ENCODE measurements around the gene PRKCH.

PRKCH gene

DNA sequence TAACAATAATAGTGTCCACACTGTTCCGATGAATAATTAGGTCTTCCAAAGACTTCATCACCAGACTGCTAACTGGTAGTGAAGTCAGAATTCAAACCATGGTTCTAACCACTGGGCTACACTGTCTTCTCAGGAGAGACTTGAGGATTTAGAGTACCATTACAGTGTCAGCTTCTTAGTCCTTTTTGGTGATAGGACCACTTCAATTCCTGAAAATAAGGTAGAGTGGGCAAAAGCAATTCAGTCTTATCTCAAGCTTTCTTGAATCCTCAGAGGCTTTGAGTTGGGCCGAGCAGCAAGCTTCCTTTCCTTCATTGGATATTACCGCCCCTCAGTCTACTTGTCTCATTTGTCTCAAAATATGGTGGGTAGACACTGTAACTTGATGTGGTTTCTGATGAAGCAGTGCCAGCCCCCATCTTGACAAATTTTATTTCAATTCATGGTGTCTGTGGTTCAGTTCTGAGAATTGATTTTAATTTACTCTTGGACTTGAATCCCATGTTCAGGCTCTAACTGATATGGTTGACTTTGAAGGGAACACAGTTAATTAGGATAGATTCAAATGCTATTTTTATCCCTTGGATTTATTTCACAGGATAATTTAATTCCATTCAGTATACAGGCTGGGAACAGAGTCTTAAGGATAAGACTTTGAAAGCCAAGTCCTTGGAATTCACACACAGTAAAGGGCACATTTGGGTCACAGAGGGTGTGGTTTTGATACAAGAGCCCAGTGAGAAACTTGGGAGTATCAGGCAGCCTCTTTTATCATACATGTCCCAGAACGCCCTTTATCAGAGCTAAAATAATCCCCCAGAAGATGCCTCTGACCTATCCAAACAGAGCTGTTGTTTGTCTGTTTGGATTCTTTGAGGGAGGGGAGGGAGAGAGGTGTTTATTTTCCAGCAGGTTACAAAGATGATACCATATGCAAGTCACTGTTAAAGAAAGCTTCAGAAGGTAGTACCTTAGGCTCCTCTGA lies 167.3 kb downstream of the PRKCH start:
- no peak overlapping the region for H3K4me3 ChIP-seq (replicated peaks; ENCODE audit: insufficient read depth, low read length)
- no peaks in the 10 kb centered on the region for H3K27me3 ChIP-seq (ENCODE audit: insufficient read depth, poor library complexity, severe bottlenecking)
- TF ChIP-seq, protein P1, sequence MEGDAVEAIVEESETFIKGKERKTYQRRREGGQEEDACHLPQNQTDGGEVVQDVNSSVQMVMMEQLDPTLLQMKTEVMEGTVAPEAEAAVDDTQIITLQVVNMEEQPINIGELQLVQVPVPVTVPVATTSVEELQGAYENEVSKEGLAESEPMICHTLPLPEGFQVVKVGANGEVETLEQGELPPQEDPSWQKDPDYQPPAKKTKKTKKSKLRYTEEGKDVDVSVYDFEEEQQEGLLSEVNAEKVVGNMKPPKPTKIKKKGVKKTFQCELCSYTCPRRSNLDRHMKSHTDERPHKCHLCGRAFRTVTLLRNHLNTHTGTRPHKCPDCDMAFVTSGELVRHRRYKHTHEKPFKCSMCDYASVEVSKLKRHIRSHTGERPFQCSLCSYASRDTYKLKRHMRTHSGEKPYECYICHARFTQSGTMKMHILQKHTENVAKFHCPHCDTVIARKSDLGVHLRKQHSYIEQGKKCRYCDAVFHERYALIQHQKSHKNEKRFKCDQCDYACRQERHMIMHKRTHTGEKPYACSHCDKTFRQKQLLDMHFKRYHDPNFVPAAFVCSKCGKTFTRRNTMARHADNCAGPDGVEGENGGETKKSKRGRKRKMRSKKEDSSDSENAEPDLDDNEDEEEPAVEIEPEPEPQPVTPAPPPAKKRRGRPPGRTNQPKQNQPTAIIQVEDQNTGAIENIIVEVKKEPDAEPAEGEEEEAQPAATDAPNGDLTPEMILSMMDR (IDR thresholded peaks at IDR 0.05; ENCODE audit: insufficient read depth, low read length), result no peak
- TF ChIP-seq, protein P2, sequence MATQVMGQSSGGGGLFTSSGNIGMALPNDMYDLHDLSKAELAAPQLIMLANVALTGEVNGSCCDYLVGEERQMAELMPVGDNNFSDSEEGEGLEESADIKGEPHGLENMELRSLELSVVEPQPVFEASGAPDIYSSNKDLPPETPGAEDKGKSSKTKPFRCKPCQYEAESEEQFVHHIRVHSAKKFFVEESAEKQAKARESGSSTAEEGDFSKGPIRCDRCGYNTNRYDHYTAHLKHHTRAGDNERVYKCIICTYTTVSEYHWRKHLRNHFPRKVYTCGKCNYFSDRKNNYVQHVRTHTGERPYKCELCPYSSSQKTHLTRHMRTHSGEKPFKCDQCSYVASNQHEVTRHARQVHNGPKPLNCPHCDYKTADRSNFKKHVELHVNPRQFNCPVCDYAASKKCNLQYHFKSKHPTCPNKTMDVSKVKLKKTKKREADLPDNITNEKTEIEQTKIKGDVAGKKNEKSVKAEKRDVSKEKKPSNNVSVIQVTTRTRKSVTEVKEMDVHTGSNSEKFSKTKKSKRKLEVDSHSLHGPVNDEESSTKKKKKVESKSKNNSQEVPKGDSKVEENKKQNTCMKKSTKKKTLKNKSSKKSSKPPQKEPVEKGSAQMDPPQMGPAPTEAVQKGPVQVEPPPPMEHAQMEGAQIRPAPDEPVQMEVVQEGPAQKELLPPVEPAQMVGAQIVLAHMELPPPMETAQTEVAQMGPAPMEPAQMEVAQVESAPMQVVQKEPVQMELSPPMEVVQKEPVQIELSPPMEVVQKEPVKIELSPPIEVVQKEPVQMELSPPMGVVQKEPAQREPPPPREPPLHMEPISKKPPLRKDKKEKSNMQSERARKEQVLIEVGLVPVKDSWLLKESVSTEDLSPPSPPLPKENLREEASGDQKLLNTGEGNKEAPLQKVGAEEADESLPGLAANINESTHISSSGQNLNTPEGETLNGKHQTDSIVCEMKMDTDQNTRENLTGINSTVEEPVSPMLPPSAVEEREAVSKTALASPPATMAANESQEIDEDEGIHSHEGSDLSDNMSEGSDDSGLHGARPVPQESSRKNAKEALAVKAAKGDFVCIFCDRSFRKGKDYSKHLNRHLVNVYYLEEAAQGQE (IDR thresholded peaks at IDR 0.05; ENCODE audit: insufficient replicate concordance, low read depth), result no peak
- TF ChIP-seq POLR2AphosphoS5 (IDR thresholded peaks at IDR 0.05; ENCODE audit: low read depth) (no peak), SPI1 (IDR thresholded peaks at IDR 0.05; ENCODE audit: borderline replicate concordance, low read depth) (no peak)
- no peak for DNase-seq (ENCODE audit: low read depth in 1 of 2, low spot score in 1 of 2)
- H3K27ac ChIP-seq (replicated peaks), result no peak overlapping the region

DNA sequence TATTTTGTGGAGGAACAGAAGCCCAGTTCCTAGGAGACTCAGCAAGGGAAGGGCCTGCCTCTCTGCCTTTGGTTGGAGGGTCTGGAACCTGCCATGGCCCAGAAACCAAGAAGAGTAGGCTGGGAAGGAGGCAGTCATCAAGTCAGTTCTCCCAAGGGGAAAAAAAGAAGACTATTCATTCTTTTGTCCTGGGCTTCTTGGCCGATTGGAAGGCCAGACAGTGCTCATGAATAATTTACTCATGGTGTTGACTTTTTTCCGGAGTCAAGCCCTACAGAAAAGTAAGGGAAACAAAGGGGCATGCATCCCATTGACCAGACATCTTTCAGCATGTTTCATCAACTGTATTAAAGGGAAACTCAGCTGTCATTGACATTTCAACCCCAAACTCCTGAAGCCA lies 168.1 kb downstream of the PRKCH start:
- no peak for DNase-seq (ENCODE audit: low read depth in 1 of 2, low spot score in 1 of 2)
- Histone ChIP-seq H3K4me3 (replicated peaks; ENCODE audit: insufficient read depth, low read length) (no peak overlapping the region), H3K27ac (replicated peaks) (0 out of 2 replicates have a peak overlapping the region, but pooled peaks have one; percentile 18), H3K27me3 (ENCODE audit: insufficient read depth, poor library complexity, severe bottlenecking) (no peaks in the 10 kb centered on the region)
- TF ChIP-seq, protein P1 (IDR thresholded peaks at IDR 0.05; ENCODE audit: insufficient read depth, low read length), result no peak
- no peak for TF ChIP-seq SPI1 (IDR thresholded peaks at IDR 0.05; ENCODE audit: borderline replicate concordance, low read depth)

DNA sequence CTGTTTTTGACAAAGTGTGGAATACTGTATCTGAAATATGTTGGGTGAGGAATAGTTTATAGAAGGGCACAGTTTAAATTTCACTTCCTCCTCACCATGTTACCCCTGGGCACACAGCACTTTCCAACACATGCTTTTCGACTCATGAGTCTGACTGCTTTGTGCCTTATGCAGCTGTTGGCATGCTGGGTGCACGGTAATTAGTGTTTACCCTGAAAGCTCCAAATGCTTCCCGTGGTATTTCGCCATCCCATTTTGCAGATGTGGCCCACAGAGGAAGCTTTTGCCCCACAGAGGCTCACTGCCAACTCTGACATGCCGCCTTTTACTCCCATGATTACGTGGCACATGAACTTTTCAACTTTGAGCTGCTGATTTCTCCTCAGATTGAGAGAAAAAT lies 168.6 kb downstream of the PRKCH start:
- Histone ChIP-seq H3K27ac (replicated peaks) (0 out of 2 replicates have a peak overlapping the region, but pooled peaks have one; percentile 18), H3K27me3 (ENCODE audit: insufficient read depth, poor library complexity, severe bottlenecking) (no peaks in the 10 kb centered on the region), H3K4me3 (replicated peaks; ENCODE audit: insufficient read depth, low read length) (no peak overlapping the region)
- DNase-seq (ENCODE audit: low read depth in 1 of 2, low spot score in 1 of 2), result peak in 1 of 2 experiments; percentile 84
- TF ChIP-seq, protein P2 (IDR thresholded peaks at IDR 0.05; ENCODE audit: insufficient replicate concordance, low read depth), result no peak
- TF ChIP-seq POLR2AphosphoS5 (IDR thresholded peaks at IDR 0.05; ENCODE audit: low read depth) (peak; percentile 46; the same call in 1 of the 2 replicates), GABPA (IDR thresholded peaks at IDR 0.05; ENCODE audit: low read depth) (no peak), SPI1 (IDR thresholded peaks at IDR 0.05; ENCODE audit: borderline replicate concordance, low read depth) (peak; percentile 42; the same call in 1 of the 2 replicates)
- TF ChIP-seq, protein P1 (IDR thresholded peaks at IDR 0.05; ENCODE audit: insufficient read depth, low read length), result no peak
